ENCODE results near the gene C2orf49.
"Not testable (repeated sequence)": the region's sequence is repeated elsewhere in the genome, so short reads cannot be mapped to it uniquely, and the experiment has no call there.

The C2orf49 gene

GRCh38 chr2:105321875-105322646, 15.3 kb upstream of the C2orf49 start:
- peak; percentile 63 for DNase-seq (ENCODE audit: low read depth)

GRCh38 chr2:105323111-105323510, 14.2 kb upstream of the C2orf49 start:
- no peak for DNase-seq (ENCODE audit: low read depth)

GRCh38 chr2:105324101-105324500, 13.2 kb upstream of the C2orf49 start:
- DNase-seq (ENCODE audit: low read depth): peak; percentile 22

GRCh38 chr2:105324732-105325131, 12.6 kb upstream of the C2orf49 start:
- DNase-seq (ENCODE audit: low read depth): peak; percentile 87

GRCh38 chr2:105325389-105325963, 11.9 kb upstream of the C2orf49 start:
- DNase-seq (ENCODE audit: low read depth): peak; percentile 66

- DNase-seq (ENCODE audit: low read depth): not testable (repeated sequence)
These were observed 10.1 kb upstream of the C2orf49 start for GRCh38 chr2:105327271-105327670.

GRCh38 chr2:105327690-105328089, 9.7 kb upstream of the C2orf49 start:
- DNase-seq (ENCODE audit: low read depth): peak; percentile 10

- peak; percentile 55 for DNase-seq (ENCODE audit: low read depth)
These were observed 8.8 kb upstream of the C2orf49 start for GRCh38 chr2:105328281-105329196.

- no peak for DNase-seq (ENCODE audit: low read depth)
These were observed 8.2 kb upstream of the C2orf49 start for GRCh38 chr2:105329197-105329554.

GRCh38 chr2:105329561-105330495, 7.5 kb upstream of the C2orf49 start, which contains the start of gene TGFBRAP1:
TSS of gene TGFBRAP1 (minus strand) at chr2:105329735. CDS start at chr2:105308301, 21,434 bp downstream.
- peak; percentile 64 for DNase-seq (ENCODE audit: low read depth)

GRCh38 chr2:105330681-105331375, 6.5 kb upstream of the C2orf49 start:
- peak; percentile 19 for DNase-seq (ENCODE audit: low read depth)

- DNase-seq (ENCODE audit: low read depth): no peak
These were observed 3.1 kb upstream of the C2orf49 start for GRCh38 chr2:105334211-105334610.

GRCh38 chr2:105335469-105335868, 1.9 kb upstream of the C2orf49 start:
- no peak for DNase-seq (ENCODE audit: low read depth)

GRCh38 chr2:105336786-105337121, 586 bp upstream of the C2orf49 start:
- DNase-seq (ENCODE audit: low read depth): no peak

GRCh38 chr2:105338020-105338385, 663 bp downstream of the C2orf49 start:
- DNase-seq (ENCODE audit: low read depth): peak; percentile 23

GRCh38 chr2:105339414-105339813, 2.1 kb downstream of the C2orf49 start:
- DNase-seq (ENCODE audit: low read depth): no peak

GRCh38 chr2:105344704-105345345, 7.5 kb downstream of the C2orf49 start:
- DNase-seq (ENCODE audit: low read depth): peak; percentile 77

- no peak for DNase-seq (ENCODE audit: low read depth)
These were observed 19.8 kb downstream of the C2orf49 start for GRCh38 chr2:105357122-105357521.

- DNase-seq (ENCODE audit: low read depth): no peak
These were observed 21.3 kb downstream of the C2orf49 start for GRCh38 chr2:105358593-105358992.

- no peak for DNase-seq (ENCODE audit: low read depth)
These were observed 24.0 kb downstream of the C2orf49 start for GRCh38 chr2:105361102-105361889.
